ENCODE measurements around the gene VAMP7. TPM values are rescaled to one million over a fixed set of nuclear protein-coding genes. Genes with fewer than 3 reads are reported as not detected.

Gene VAMP7
- total and polyA plus RNA-seq, 9 of the 15 experiments (the other 6 are each of a cell fraction or from before 2014, with no cell fraction given) = 38.4 to 100 (median 67.7) TPM

DNA sequence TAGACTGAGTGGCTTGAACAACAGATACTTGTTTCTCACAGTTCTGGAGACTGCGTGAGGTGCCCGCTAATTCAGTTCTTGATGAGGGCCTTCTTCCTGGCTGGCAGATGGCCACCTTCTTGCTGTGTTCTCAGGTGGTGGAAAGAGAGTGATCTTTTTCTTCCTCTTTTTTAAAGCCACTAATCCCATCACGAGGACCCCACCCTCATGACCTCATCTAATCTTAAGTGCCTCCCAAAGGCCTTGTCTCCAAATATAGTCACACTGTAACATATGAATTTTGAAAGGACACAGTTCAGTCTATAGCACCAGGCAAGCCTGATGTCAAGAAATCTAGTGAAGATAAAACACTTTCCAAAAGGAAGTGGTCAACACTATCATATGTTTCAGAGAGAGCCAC, 12.4 kb downstream of the VAMP7 start (continued):
- TF ChIP-seq, protein P1, sequence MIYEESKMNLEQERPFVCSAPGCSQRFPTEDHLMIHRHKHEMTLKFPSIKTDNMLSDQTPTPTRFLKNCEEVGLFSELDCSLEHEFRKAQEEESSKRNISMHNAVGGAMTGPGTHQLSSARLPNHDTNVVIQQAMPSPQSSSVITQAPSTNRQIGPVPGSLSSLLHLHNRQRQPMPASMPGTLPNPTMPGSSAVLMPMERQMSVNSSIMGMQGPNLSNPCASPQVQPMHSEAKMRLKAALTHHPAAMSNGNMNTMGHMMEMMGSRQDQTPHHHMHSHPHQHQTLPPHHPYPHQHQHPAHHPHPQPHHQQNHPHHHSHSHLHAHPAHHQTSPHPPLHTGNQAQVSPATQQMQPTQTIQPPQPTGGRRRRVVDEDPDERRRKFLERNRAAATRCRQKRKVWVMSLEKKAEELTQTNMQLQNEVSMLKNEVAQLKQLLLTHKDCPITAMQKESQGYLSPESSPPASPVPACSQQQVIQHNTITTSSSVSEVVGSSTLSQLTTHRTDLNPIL (CRISPR knock-in tag; IDR thresholded peaks at IDR 0.05) = no peak
- TF ChIP-seq E4F1 (CRISPR knock-in tag; IDR thresholded peaks at IDR 0.05; ENCODE audit: borderline replicate concordance) (no peak), POLR3A (IDR thresholded peaks at IDR 0.05; ENCODE audit: borderline replicate concordance, extremely low read depth, insufficient read depth, insufficient read length) (no peak), ZBED1 (IDR thresholded peaks at IDR 0.05) (no peak), ZNF75A (CRISPR knock-in tag; IDR thresholded peaks at IDR 0.05) (no peak), ETV1 (tag; conservative IDR thresholded peaks at IDR 0.05; ENCODE audit: low read depth) (peak; percentile 30; the same call in 1 of the 2 replicates), DMBX1 (CRISPR knock-in tag; IDR thresholded peaks at IDR 0.05; ENCODE audit: borderline replicate concordance) (no peak), MAFG (tag; conservative IDR thresholded peaks at IDR 0.05) (no peak), ZBTB17 (CRISPR knock-in tag; IDR thresholded peaks at IDR 0.05) (no peak), CHD7 (IDR thresholded peaks at IDR 0.05; ENCODE audit: low read depth, low read length) (no peak), TCF7 (IDR thresholded peaks at IDR 0.05; ENCODE audit: borderline replicate concordance) (no peak), RBM25 (IDR thresholded peaks at IDR 0.05; ENCODE audit: low read depth, low read length, severe bottlenecking) (no peak)
- TF ChIP-seq, protein P2, sequence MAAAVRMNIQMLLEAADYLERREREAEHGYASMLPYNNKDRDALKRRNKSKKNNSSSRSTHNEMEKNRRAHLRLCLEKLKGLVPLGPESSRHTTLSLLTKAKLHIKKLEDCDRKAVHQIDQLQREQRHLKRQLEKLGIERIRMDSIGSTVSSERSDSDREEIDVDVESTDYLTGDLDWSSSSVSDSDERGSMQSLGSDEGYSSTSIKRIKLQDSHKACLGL (CRISPR knock-in tag; IDR thresholded peaks at IDR 0.05; ENCODE audit: borderline replicate concordance, poor library complexity, severe bottlenecking) = no peak
